HCT116 (cell line): ENCODE results near the gene RPS13. TPM values are rescaled to one million over a fixed set of nuclear protein-coding genes. Genes with fewer than 3 reads are reported as not detected.
"Not testable (repeated sequence)": the region's sequence is repeated elsewhere in the genome, so short reads cannot be mapped to it uniquely, and the experiment has no call there.

Experiments
- ATAC-seq: fragments of 200-7000 bp; cut with Tn5 transposase; 2 replicates; pipeline ENCODE4 v1.9.1; 2020; ENCODE audit warnings: mild to moderate bottlenecking, moderate library complexity
- BruUV-seq: library from RNA; stranded (reverse); fragments of 400-500 nt; replicated peaks from 2 replicates; lab custom pipeline; 2021; lab: Mats Ljungman, UMichigan
- CTCF ChIA-PET: fragments of 300-600 bp; sonication (Branson Sonifier 250); formaldehyde crosslinking; loops from one replicate; lab custom pipeline; 2021; ENCODE audit warnings: antibody characterized with exemption; lab: Charles Lee
- POLR2A ChIA-PET: fragments of 300-600, 350-600 bp; sonication (Branson Sonifier 250); formaldehyde crosslinking; loops from one replicate; lab custom pipeline; 2021; ENCODE audit warnings: antibody characterized with exemption; lab: Charles Lee
- RAD21 ChIA-PET, 2 experiments: fragments of 300-600 bp; sonication (Branson Sonifier 250); formaldehyde crosslinking; loops; one replicate each; lab custom pipeline; 2023; ENCODE audit warnings: low total read pairs in 2 of 2; ENCODE audit not compliant: uncharacterized antibody in 2 of 2, unreplicated experiment in 2 of 2, low non-redundant PET in 1 of 2; lab: Charles Lee
- DNase-seq: peaks from one replicate; pipeline ENCODE4 v3.0.0-alpha.2; 2010; ENCODE audit warnings: low read depth, low spot score
- H2AFZ ChIP-seq: fragments of 200-600 bp; shearing (Covaris generic), sonication (generic); 2 replicates; pipeline ENCODE4 v1.6.1; 2017; ENCODE audit warnings: low read depth, mixed run types, mixed read lengths, antibody characterized with exemption, low read length; ENCODE audit not compliant: poor library complexity, severe bottlenecking
- H3K27ac ChIP-seq: 2 replicates; pipeline ENCODE4 v1.5.1; 2012; ENCODE audit warnings: low read depth, low read length
- H3K27me3 ChIP-seq: fragments of 200-600 bp; sonication (generic); 2 replicates; pipeline ENCODE4 v1.6.1; 2016; ENCODE audit warnings: mixed run types, low read length, mixed read lengths; ENCODE audit not compliant: insufficient read depth
- H3K36me3 ChIP-seq, 2 experiments: fragments of 200-500 bp in 1 of 2; fragments of 200-600 bp in 1 of 2; sonication (Bioruptor generic) in 1 of 2; sonication (generic) in 1 of 2; 2 replicates each; pipeline versions ENCODE4 v1.5.1 to v1.6.1; 2014 to 2016; ENCODE audit warnings: low read length in 2 of 2, inconsistent platforms in 1 of 2, mixed read lengths in 1 of 2, mixed run types in 1 of 2; ENCODE audit not compliant: insufficient read depth in 2 of 2, control insufficient read depth in 1 of 2
- H3K4me1 ChIP-seq, 2 experiments: fragments of 200-600 bp in 1 of 2; sonication (generic) in 1 of 2; 2 replicates each; pipeline versions ENCODE4 v1.5.1 to v1.6.1; 2012 to 2017; ENCODE audit warnings: low read length in 2 of 2, inconsistent platforms in 1 of 2, mild to moderate bottlenecking in 1 of 2, mixed read lengths in 1 of 2, mixed run types in 1 of 2, moderate library complexity in 1 of 2; ENCODE audit not compliant: insufficient read depth in 2 of 2, control insufficient read depth in 1 of 2
- H3K4me2 ChIP-seq: fragments of 200-600 bp; sonication (generic); 2 replicates; pipeline ENCODE4 v1.6.1; 2017; ENCODE audit warnings: mixed run types, low read length, mixed read lengths
- H3K4me3 ChIP-seq, 2 experiments: fragments of 200-600 bp in 1 of 2; sonication (generic) in 1 of 2; replicated peaks in 1 of 2; 2 replicates each; pipeline ENCODE4 v1.5.1; 2011 to 2016; ENCODE audit warnings: low read length in 2 of 2, control low read depth in 1 of 2, low read depth in 1 of 2, mild to moderate bottlenecking in 1 of 2, mixed read lengths in 1 of 2, mixed run types in 1 of 2
- H3K79me2 ChIP-seq: fragments of 200-600 bp; sonication (generic); 2 replicates; pipeline ENCODE4 v1.6.1; 2017; ENCODE audit warnings: mild to moderate bottlenecking, mixed run types, low read length, moderate library complexity, mixed read lengths; ENCODE audit not compliant: insufficient read depth
- H3K9ac ChIP-seq: fragments of 200-600 bp; sonication (generic); 2 replicates; pipeline ENCODE4 v1.6.1; 2016; ENCODE audit warnings: low read length, mixed read lengths
- H3K9me2 ChIP-seq: fragments of 200-600 bp; sonication (generic), shearing (Covaris generic); 2 replicates; pipeline ENCODE4 v1.6.1; 2017; ENCODE audit warnings: mixed run types, mild to moderate bottlenecking, moderate library complexity; ENCODE audit not compliant: insufficient read depth
- H3K9me3 ChIP-seq, 2 experiments: fragments of 200-500 bp in 1 of 2; fragments of 200-600 bp in 1 of 2; sonication (Bioruptor generic) in 1 of 2; sonication (generic) in 1 of 2; 2 replicates each; pipeline ENCODE4 v1.6.1; 2014 to 2017; ENCODE audit warnings: low read length in 2 of 2, mixed read lengths in 2 of 2, inconsistent platforms in 1 of 2, low read depth in 1 of 2, mild to moderate bottlenecking in 1 of 2, mixed run types in 1 of 2, moderate library complexity in 1 of 2; ENCODE audit not compliant: control insufficient read depth in 1 of 2, insufficient read depth in 1 of 2
- H4K20me1 ChIP-seq: fragments of 200-600 bp; sonication (generic), shearing (Covaris generic); 2 replicates; pipeline ENCODE4 v1.6.1; 2017; ENCODE audit warnings: mixed run types, mild to moderate bottlenecking, moderate library complexity; ENCODE audit not compliant: insufficient read depth
- CTCF ChIP-seq, 3 experiments: fragments of 200-600 bp in 1 of 3; sonication (generic) in 1 of 3; IDR thresholded peaks in 2 of 3; conservative IDR thresholded peaks in 1 of 3; 2 replicates each; pipeline ENCODE4 v1.5.1; 2012 to 2017; ENCODE audit warnings: low read depth in 2 of 3, low read length in 2 of 3, antibody characterized with exemption in 1 of 3, borderline replicate concordance in 1 of 3, control low read depth in 1 of 3, mild to moderate bottlenecking in 1 of 3, mixed read lengths in 1 of 3, mixed run types in 1 of 3, moderate library complexity in 1 of 3; ENCODE audit not compliant: insufficient read depth in 1 of 3
- RAD21 ChIP-seq: IDR thresholded peaks from 2 replicates; pipeline ENCODE4 v1.6.1; 2012; ENCODE audit warnings: low read depth, mild to moderate bottlenecking
- intact Hi-C: fragments of 100-400 bp; cut with micrococcal nuclease; formaldehyde crosslinking; loops from 2 replicates; pipeline ENCODE4 v1.10.0; 2022
- total RNA-seq: library from RNA; stranded (reverse); gene quantifications from one replicate; pipeline ENCODE4 v1.2.1, GENCODE V29; 2021; ENCODE audit not compliant: unreplicated experiment

Gene RPS13
- total RNA-seq, 1 experiment from 2014 or later: 1,312 TPM

GRCh38 chr11:17107745-17108144 is 30.3 kb upstream of the RPS13 start:
- POLR2A ChIA-PET, H3K4me3 ChIP-seq, intact Hi-C loops, DNase-seq, H3K27me3 ChIP-seq, H3K4me2 ChIP-seq, RAD21 ChIA-PET, H3K4me1 ChIP-seq, BruUV-seq, H3K9me3 ChIP-seq, H2AFZ ChIP-seq, H3K79me2 ChIP-seq, H3K27ac ChIP-seq, H3K9me2 ChIP-seq, H3K9ac ChIP-seq, H4K20me1 ChIP-seq: not testable (repeated sequence)
- peak; percentile 22; the same call in 1 of the 2 replicates for TF ChIP-seq RAD21
- TF ChIP-seq CTCF (IDR thresholded peaks at IDR 0.05 in 2 of 3, conservative IDR thresholded peaks at IDR 0.05 in 1 of 3; ENCODE audit: borderline replicate concordance in 1 of 3, insufficient read depth in 1 of 3, low read depth in 2 of 3, low read length in 2 of 3): peak in 2 of 3 experiments; percentile 46 to 49; a peak in 5 of 6 replicates
- CTCF ChIA-PET: interaction anchor here (1.5 kb wide), 1 partner anchor 14 kb away, joined by 3 read pairs; no protein-coding TSS in a partner anchor
- ATAC-seq: peak; percentile 80
- peaks cover 18 to 29% of the 10 kb centered on the region in 2 experiments for H3K36me3 ChIP-seq

- POLR2A ChIA-PET, intact Hi-C loops, H4K20me1 ChIP-seq, H3K4me1 ChIP-seq, H3K4me3 ChIP-seq, ATAC-seq, BruUV-seq, H3K27me3 ChIP-seq, RAD21 ChIA-PET, H3K79me2 ChIP-seq, H3K4me2 ChIP-seq, H3K27ac ChIP-seq, DNase-seq, CTCF ChIA-PET, H3K9ac ChIP-seq, H3K9me3 ChIP-seq, H3K9me2 ChIP-seq, H2AFZ ChIP-seq: not testable (repeated sequence)
- H3K36me3 ChIP-seq: peaks cover 18 to 24% of the 10 kb centered on the region in 2 experiments
These were observed 28.1 kb upstream of the RPS13 start for GRCh38 chr11:17105404-17106040.
